NCI-H460 (cell line): ENCODE data around the gene CHRM3. TPM values are rescaled to one million over a fixed set of nuclear protein-coding genes. Genes with fewer than 3 reads are reported as not detected.

ENCODE experiments used
- DNase-seq: peaks from one replicate; pipeline ENCODE4 v3.0.0-alpha.2; 2016; ENCODE audit warnings: low read depth; ENCODE audit errors: extremely low read depth
- total RNA-seq: library from RNA; depleted of rRNA; stranded (reverse); fragments of >200 nt; shearing (Covaris generic); gene quantifications from 2 replicates; pipeline ENCODE4 v1.2.3, GENCODE V29; 2014

Gene CHRM3
- total RNA-seq, 1 experiment from 2014 or later, result 0.62 TPM

DNA sequence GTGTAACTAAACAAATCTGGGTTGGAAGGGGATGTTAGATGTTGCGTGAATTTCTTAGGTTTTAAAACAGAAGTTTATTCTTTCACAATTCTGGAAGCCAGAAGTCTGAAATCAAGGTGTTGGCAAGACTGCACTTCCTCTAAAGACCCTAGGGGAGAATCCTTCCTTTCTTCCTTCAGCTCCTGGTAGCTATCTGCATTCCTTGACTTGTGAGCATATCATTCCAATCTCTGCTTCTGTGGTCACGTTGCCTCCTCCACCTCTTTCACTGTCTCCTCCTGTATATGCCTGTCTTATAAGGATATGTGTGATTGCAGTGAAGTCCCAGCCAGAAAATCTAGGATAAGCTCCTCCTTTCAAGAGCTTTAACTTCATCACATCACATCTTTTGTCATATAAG is 7.7 kb downstream of the CHRM3 start:
- DNase-seq, result no peak

- no peak for DNase-seq
These were observed 27.5 kb downstream of the CHRM3 start for GRCh38 chr1:239413916-239414315.

- no peak for DNase-seq
These were observed 30.9 kb downstream of the CHRM3 start for GRCh38 chr1:239417221-239417620.

DNA sequence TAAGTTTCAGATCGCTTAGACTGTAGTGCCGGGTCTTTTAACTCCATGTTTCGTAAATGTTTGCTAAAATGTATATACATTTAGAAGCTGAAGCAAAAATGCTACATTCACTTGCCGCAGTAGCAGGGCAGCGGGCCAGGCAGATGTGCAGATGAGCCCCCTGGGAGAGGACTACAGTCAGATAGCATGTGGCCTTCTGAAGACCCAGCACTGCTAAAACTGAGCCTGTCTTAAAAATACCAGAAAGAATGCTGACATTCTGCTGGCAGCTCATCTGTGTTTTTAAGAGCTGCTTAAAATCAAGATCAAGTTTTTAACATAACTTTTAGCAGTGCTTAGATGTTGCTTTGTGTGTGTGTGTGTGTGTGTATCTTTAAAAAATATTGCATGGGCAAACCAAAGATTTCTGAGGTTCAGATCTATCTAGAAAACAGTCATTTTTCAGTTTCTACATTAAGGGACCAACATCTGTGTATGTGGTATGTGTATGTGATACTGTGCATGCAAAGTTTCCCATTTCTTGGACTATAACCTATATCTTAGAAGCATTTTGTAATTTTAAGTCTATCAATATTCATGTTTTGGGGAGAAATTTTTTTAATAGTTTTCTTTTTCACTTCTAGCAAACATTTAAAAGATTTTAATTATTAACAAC is 31.7 kb downstream of the CHRM3 start:
- no peak for DNase-seq

- no peak for DNase-seq
These were observed 32.3 kb downstream of the CHRM3 start for GRCh38 chr1:239418681-239419080.

- DNase-seq, result no peak
These were observed 35.4 kb downstream of the CHRM3 start for GRCh38 chr1:239421811-239422210.

DNA sequence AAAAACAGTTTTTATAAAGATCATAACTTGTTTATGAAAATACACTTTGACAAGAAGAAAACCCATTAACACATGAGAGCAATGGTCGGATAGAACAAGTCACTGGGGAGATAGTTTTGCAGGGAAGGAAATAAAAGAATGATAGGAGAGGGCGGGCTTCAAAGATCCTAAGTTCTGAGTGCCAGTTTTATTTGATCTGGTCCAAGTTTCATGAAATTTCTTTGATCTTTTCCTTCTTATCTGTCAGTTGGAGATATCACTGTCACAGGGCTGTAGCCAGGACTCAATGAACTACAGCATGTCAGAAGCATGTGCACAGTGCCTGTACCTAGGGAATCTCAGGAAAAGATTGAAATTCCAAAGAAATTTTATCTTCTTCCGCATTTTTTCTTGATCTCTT is 36.5 kb downstream of the CHRM3 start:
- no peak for DNase-seq

GRCh38 chr1:239426821-239427475 is 40.6 kb downstream of the CHRM3 start:
- DNase-seq, result no peak

DNA sequence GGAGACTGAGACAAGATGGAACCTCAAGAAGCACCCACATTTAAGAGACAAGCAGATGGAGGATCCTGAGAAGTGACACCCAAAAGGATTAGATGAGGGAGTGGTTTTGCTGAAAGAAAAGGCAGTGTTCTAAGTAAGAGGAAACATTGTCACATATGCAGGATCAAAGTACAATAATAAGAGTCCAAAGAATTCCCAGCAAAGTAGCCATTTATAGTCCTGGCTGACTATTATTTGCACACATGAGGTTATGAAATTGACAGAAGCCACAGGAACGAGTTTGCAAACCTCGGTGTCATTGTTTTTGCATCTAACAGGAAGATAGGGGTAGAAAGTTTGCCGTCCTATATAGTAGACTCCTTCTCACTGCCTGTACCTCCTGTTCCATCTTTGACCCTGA is 41.3 kb downstream of the CHRM3 start:
- no peak for DNase-seq

- no peak for DNase-seq
These were observed 41.8 kb downstream of the CHRM3 start for GRCh38 chr1:239428120-239428710.

- DNase-seq, result no peak
These were observed 42.8 kb downstream of the CHRM3 start for GRCh38 chr1:239429163-239429562.

GRCh38 chr1:239432255-239432654 is 45.9 kb downstream of the CHRM3 start:
- no peak for DNase-seq

DNA sequence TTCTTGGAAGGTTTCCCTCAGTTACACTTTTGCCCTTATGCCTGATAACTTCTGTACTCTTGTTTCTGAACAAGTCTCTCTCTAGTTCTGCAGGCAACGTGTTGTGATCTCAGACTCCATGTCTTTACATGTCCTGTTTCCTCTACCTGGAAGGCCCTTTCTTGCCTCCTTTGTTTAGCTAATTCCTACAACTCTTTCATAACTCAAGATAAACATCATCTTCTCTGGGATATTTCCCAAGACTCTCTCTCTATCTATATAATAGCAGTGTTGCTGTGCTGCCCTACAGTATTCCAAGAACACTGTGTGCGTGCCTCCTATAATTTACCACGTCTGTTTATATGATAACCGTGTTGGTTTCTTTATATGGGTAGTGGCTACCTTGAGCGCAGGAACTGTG is 47.8 kb downstream of the CHRM3 start:
- no peak for DNase-seq
